ENCODE results near the gene CRELD1.

Gene CRELD1

GRCh38 chr3:9947025-9947995 is 13.7 kb downstream of the CRELD1 start:
- WGBS (ENCODE audit: extremely low coverage, insufficient coverage, insufficient read length) = no CpG with 5 or more reads among the region's 86 CpGs
- peaks cover 2% of the 10 kb centered on the region for H3K79me2 ChIP-seq (ENCODE audit: control insufficient read depth, insufficient read depth, low read length, poor library complexity)
- DNase-seq = peak in 1 of 2 donors; percentile 56
- peak overlapping the region; percentile 30 for H4K91ac ChIP-seq (ENCODE audit: low read depth, low read length)
- peaks cover 12 to 20% of the 10 kb centered on the region in 2 experiments for H3K4me1 ChIP-seq (ENCODE audit: control insufficient read depth in 1 of 2, insufficient read depth in 2 of 2, low read length in 2 of 2)
- H3K9me3 ChIP-seq (ENCODE audit: insufficient read depth, low read depth, low read length) = no peaks in the 10 kb centered on the region
- no peak overlapping the region for H2BK5ac ChIP-seq (ENCODE audit: low read depth, low read length, poor library complexity)
- H3K9ac ChIP-seq (ENCODE audit: low read length) = no peak overlapping the region
- peak overlapping the region; percentile 24 for H3K18ac ChIP-seq (ENCODE audit: low read length)
- H4K12ac ChIP-seq (ENCODE audit: low read depth, low read length) = peak overlapping the region; percentile 71
- peaks cover 12 to 18% of the 10 kb centered on the region in 2 experiments for H3K36me3 ChIP-seq (ENCODE audit: control insufficient read depth in 1 of 2, insufficient read depth in 2 of 2, low read length in 2 of 2)
- peak overlapping the region; percentile 20 for H2BK120ac ChIP-seq (ENCODE audit: insufficient read depth, low read length, poor library complexity)
- peak overlapping the region; percentile 76 for H3K4me3 ChIP-seq (ENCODE audit: low read depth, low read length)
- H2AK5ac ChIP-seq (ENCODE audit: low read length) = peak overlapping the region; percentile 23
- H4K8ac ChIP-seq (ENCODE audit: low read depth, low read length) = peak overlapping the region; percentile 88
- peaks cover 5% of the 10 kb centered on the region for H3K27me3 ChIP-seq (ENCODE audit: insufficient read depth, low read length)
- H2AFZ ChIP-seq (ENCODE audit: insufficient read depth, low read length, poor library complexity) = peak overlapping the region; percentile 86
- peaks cover 8% of the 10 kb centered on the region for H3K79me1 ChIP-seq (ENCODE audit: low read length)
- no peak overlapping the region for H3K23ac ChIP-seq (ENCODE audit: low read length)
- no peak overlapping the region for H2BK12ac ChIP-seq (ENCODE audit: low read length)
- peak overlapping the region; percentile 23 for H3K14ac ChIP-seq (ENCODE audit: low read length)
- no peak overlapping the region for H3K27ac ChIP-seq (ENCODE audit: low read depth, low read length)
- peak overlapping the region; percentile 81 for H3K4me2 ChIP-seq (ENCODE audit: low read length)
- H3K4ac ChIP-seq (ENCODE audit: low read depth, low read length) = no peak overlapping the region

GRCh38 chr3:9948586-9948985 is 15.0 kb downstream of the CRELD1 start:
- no peak overlapping the region for H2BK12ac ChIP-seq (ENCODE audit: low read length)
- H3K36me3 ChIP-seq (ENCODE audit: control insufficient read depth in 1 of 2, insufficient read depth in 2 of 2, low read length in 2 of 2) = peaks cover under 1 to 7% of the 10 kb centered on the region in 2 experiments
- no peak overlapping the region for H3K4me3 ChIP-seq (ENCODE audit: low read depth, low read length)
- H3K27me3 ChIP-seq (ENCODE audit: insufficient read depth, low read length) = peaks cover 5% of the 10 kb centered on the region
- no peak overlapping the region for H2BK5ac ChIP-seq (ENCODE audit: low read depth, low read length, poor library complexity)
- no peak overlapping the region for H4K8ac ChIP-seq (ENCODE audit: low read depth, low read length)
- no peak overlapping the region for H3K27ac ChIP-seq (ENCODE audit: low read depth, low read length)
- no peak overlapping the region for H3K4me2 ChIP-seq (ENCODE audit: low read length)
- H2AFZ ChIP-seq (ENCODE audit: insufficient read depth, low read length, poor library complexity) = no peak overlapping the region
- no peak overlapping the region for H3K14ac ChIP-seq (ENCODE audit: low read length)
- no peak overlapping the region for H3K23ac ChIP-seq (ENCODE audit: low read length)
- peaks cover 2% of the 10 kb centered on the region for H3K79me2 ChIP-seq (ENCODE audit: control insufficient read depth, insufficient read depth, low read length, poor library complexity)
- WGBS (ENCODE audit: extremely low coverage, insufficient coverage, insufficient read length) = no CpG with 5 or more reads among the region's 3 CpGs
- peaks cover 8% of the 10 kb centered on the region for H3K79me1 ChIP-seq (ENCODE audit: low read length)
- H3K4ac ChIP-seq (ENCODE audit: low read depth, low read length) = no peak overlapping the region
- H3K4me1 ChIP-seq (ENCODE audit: control insufficient read depth in 1 of 2, insufficient read depth in 2 of 2, low read length in 2 of 2) = peaks cover 12 to 22% of the 10 kb centered on the region in 2 experiments
- no peak for DNase-seq
- no peak overlapping the region for H2BK120ac ChIP-seq (ENCODE audit: insufficient read depth, low read length, poor library complexity)
- H3K9ac ChIP-seq (ENCODE audit: low read length) = no peak overlapping the region
- H2AK5ac ChIP-seq (ENCODE audit: low read length) = no peak overlapping the region
- H4K91ac ChIP-seq (ENCODE audit: low read depth, low read length) = no peak overlapping the region
- H3K9me3 ChIP-seq (ENCODE audit: insufficient read depth, low read depth, low read length) = no peaks in the 10 kb centered on the region
- H3K18ac ChIP-seq (ENCODE audit: low read length) = no peak overlapping the region
- H4K12ac ChIP-seq (ENCODE audit: low read depth, low read length) = no peak overlapping the region

- Histone ChIP-seq H3K14ac (ENCODE audit: low read length) (no peak overlapping the region), H3K4me1 (ENCODE audit: control insufficient read depth in 1 of 2, insufficient read depth in 2 of 2, low read length in 2 of 2) (peaks cover 12 to 22% of the 10 kb centered on the region in 2 experiments), H2AK5ac (ENCODE audit: low read length) (no peak overlapping the region), H2BK120ac (ENCODE audit: insufficient read depth, low read length, poor library complexity) (no peak overlapping the region), H3K36me3 (ENCODE audit: control insufficient read depth in 1 of 2, insufficient read depth in 2 of 2, low read length in 2 of 2) (peaks cover 0 to 4% of the 10 kb centered on the region in 2 experiments), H3K79me2 (ENCODE audit: control insufficient read depth, insufficient read depth, low read length, poor library complexity) (peaks cover 2% of the 10 kb centered on the region), H3K4me3 (ENCODE audit: low read depth, low read length) (no peak overlapping the region), H3K4me2 (ENCODE audit: low read length) (no peak overlapping the region), H3K23ac (ENCODE audit: low read length) (no peak overlapping the region), H2BK12ac (ENCODE audit: low read length) (no peak overlapping the region), H4K91ac (ENCODE audit: low read depth, low read length) (no peak overlapping the region), H2BK5ac (ENCODE audit: low read depth, low read length, poor library complexity) (no peak overlapping the region), H3K9me3 (ENCODE audit: insufficient read depth, low read depth, low read length) (no peaks in the 10 kb centered on the region), H3K27ac (ENCODE audit: low read depth, low read length) (no peak overlapping the region), H3K18ac (ENCODE audit: low read length) (no peak overlapping the region), H3K79me1 (ENCODE audit: low read length) (peaks cover 8% of the 10 kb centered on the region), H2AFZ (ENCODE audit: insufficient read depth, low read length, poor library complexity) (no peak overlapping the region), H3K27me3 (ENCODE audit: insufficient read depth, low read length) (peaks cover 5% of the 10 kb centered on the region), H3K4ac (ENCODE audit: low read depth, low read length) (no peak overlapping the region), H4K12ac (ENCODE audit: low read depth, low read length) (no peak overlapping the region), H3K9ac (ENCODE audit: low read length) (no peak overlapping the region), H4K8ac (ENCODE audit: low read depth, low read length) (no peak overlapping the region)
- WGBS (ENCODE audit: extremely low coverage, insufficient coverage, insufficient read length) = no CpG with 5 or more reads among the region's 7 CpGs
- no peak for DNase-seq
Measured at GRCh38 chr3:9949115-9949514, 15.5 kb downstream of the CRELD1 start.

- no peak overlapping the region for H2BK12ac ChIP-seq (ENCODE audit: low read length)
- WGBS (ENCODE audit: extremely low coverage, insufficient coverage, insufficient read length) = no CpG with 5 or more reads among the region's 9 CpGs
- no peak for DNase-seq
Measured at GRCh38 chr3:9949626-9950025, 16.0 kb downstream of the CRELD1 start.

More at GRCh38 chr3:9949626-9950025, 16.0 kb downstream of the CRELD1 start:
- no peak overlapping the region for H4K12ac ChIP-seq (ENCODE audit: low read depth, low read length)
- peaks cover 12 to 22% of the 10 kb centered on the region in 2 experiments for H3K4me1 ChIP-seq (ENCODE audit: control insufficient read depth in 1 of 2, insufficient read depth in 2 of 2, low read length in 2 of 2)
- no peak overlapping the region for H3K14ac ChIP-seq (ENCODE audit: low read length)
- H4K91ac ChIP-seq (ENCODE audit: low read depth, low read length) = no peak overlapping the region
- no peak overlapping the region for H4K8ac ChIP-seq (ENCODE audit: low read depth, low read length)
- H3K9me3 ChIP-seq (ENCODE audit: insufficient read depth, low read depth, low read length) = no peaks in the 10 kb centered on the region
- peaks cover 2% of the 10 kb centered on the region for H3K79me2 ChIP-seq (ENCODE audit: control insufficient read depth, insufficient read depth, low read length, poor library complexity)
- no peak overlapping the region for H2AFZ ChIP-seq (ENCODE audit: insufficient read depth, low read length, poor library complexity)
- H3K4me2 ChIP-seq (ENCODE audit: low read length) = no peak overlapping the region
- H3K36me3 ChIP-seq (ENCODE audit: control insufficient read depth in 1 of 2, insufficient read depth in 2 of 2, low read length in 2 of 2) = no peaks in the 10 kb centered on the region
- no peak overlapping the region for H3K4ac ChIP-seq (ENCODE audit: low read depth, low read length)
- H3K23ac ChIP-seq (ENCODE audit: low read length) = no peak overlapping the region
- peaks cover 8% of the 10 kb centered on the region for H3K79me1 ChIP-seq (ENCODE audit: low read length)
- no peak overlapping the region for H2BK120ac ChIP-seq (ENCODE audit: insufficient read depth, low read length, poor library complexity)
- no peak overlapping the region for H3K27ac ChIP-seq (ENCODE audit: low read depth, low read length)
- H3K18ac ChIP-seq (ENCODE audit: low read length) = no peak overlapping the region
- no peak overlapping the region for H2AK5ac ChIP-seq (ENCODE audit: low read length)
- H3K9ac ChIP-seq (ENCODE audit: low read length) = no peak overlapping the region
- H3K4me3 ChIP-seq (ENCODE audit: low read depth, low read length) = no peak overlapping the region
- H2BK5ac ChIP-seq (ENCODE audit: low read depth, low read length, poor library complexity) = no peak overlapping the region
- peaks cover 5% of the 10 kb centered on the region for H3K27me3 ChIP-seq (ENCODE audit: insufficient read depth, low read length)
